ENCODE measurements around the gene NOXA1.
"Not testable (repeated sequence)": the region's sequence is repeated elsewhere in the genome, so short reads cannot be mapped to it uniquely, and the experiment has no call there.

Gene NOXA1

GRCh38 chr9:137464291-137464999, 41.3 kb downstream of the NOXA1 start:
- Histone ChIP-seq H3K4me1 (ENCODE audit: insufficient read depth, insufficient read length) (peaks cover 8% of the 10 kb centered on the region), H3K9me3 (ENCODE audit: insufficient read depth, low read length) (no peaks in the 10 kb centered on the region), H3K4me3 (ENCODE audit: insufficient read length, low read depth) (no peak overlapping the region), H3K9ac (ENCODE audit: insufficient read length, low read depth) (no peak overlapping the region), H3K27me3 (ENCODE audit: insufficient read depth, insufficient read length) (peaks cover 20% of the 10 kb centered on the region), H3K36me3 (ENCODE audit: insufficient read depth, insufficient read length, low read length) (no peaks in the 10 kb centered on the region)
- TF ChIP-seq SUZ12 (IDR thresholded peaks at IDR 0.05; ENCODE audit: extremely low read depth, insufficient read depth, insufficient read length) (no peak), ZNF274 (IDR thresholded peaks at IDR 0.05; ENCODE audit: low read depth, low read length) (no peak), YY1 (IDR thresholded peaks at IDR 0.05; ENCODE audit: insufficient read depth, insufficient read length) (no peak)
- DNase-seq (ENCODE audit: low read depth, low spot score): no peak

- DNase-seq (ENCODE audit: low read depth, low spot score): no peak
- Histone ChIP-seq H3K36me3 (ENCODE audit: insufficient read depth, insufficient read length, low read length) (no peaks in the 10 kb centered on the region), H3K9me3 (ENCODE audit: insufficient read depth, low read length) (no peaks in the 10 kb centered on the region), H3K4me3 (ENCODE audit: insufficient read length, low read depth) (no peak overlapping the region), H3K9ac (ENCODE audit: insufficient read length, low read depth) (no peak overlapping the region), H3K27me3 (ENCODE audit: insufficient read depth, insufficient read length) (peaks cover 20% of the 10 kb centered on the region), H3K4me1 (ENCODE audit: insufficient read depth, insufficient read length) (peaks cover 4% of the 10 kb centered on the region)
- no peak for TF ChIP-seq ZNF274 (IDR thresholded peaks at IDR 0.05; ENCODE audit: low read depth, low read length)
- no peak for TF ChIP-seq SUZ12 (IDR thresholded peaks at IDR 0.05; ENCODE audit: extremely low read depth, insufficient read depth, insufficient read length)
- TF ChIP-seq YY1 (IDR thresholded peaks at IDR 0.05; ENCODE audit: insufficient read depth, insufficient read length): no peak
Measured at GRCh38 chr9:137465000-137465719, 42.0 kb downstream of the NOXA1 start.

GRCh38 chr9:137465720-137466388, 42.7 kb downstream of the NOXA1 start:
- H3K9ac ChIP-seq (ENCODE audit: insufficient read length, low read depth): no peak overlapping the region
- peaks cover 4% of the 10 kb centered on the region for H3K4me1 ChIP-seq (ENCODE audit: insufficient read depth, insufficient read length)
- no peak for DNase-seq (ENCODE audit: low read depth, low spot score)

GRCh38 chr9:137466389-137467085, 43.3 kb downstream of the NOXA1 start:
- not testable (repeated sequence) for H3K4me1 ChIP-seq (ENCODE audit: insufficient read depth, insufficient read length); H3K9ac ChIP-seq (ENCODE audit: insufficient read length, low read depth); DNase-seq (ENCODE audit: low read depth, low spot score); H3K9me3 ChIP-seq (ENCODE audit: insufficient read depth, low read length); H3K4me3 ChIP-seq (ENCODE audit: insufficient read length, low read depth); H3K36me3 ChIP-seq (ENCODE audit: insufficient read depth, insufficient read length, low read length)
- H3K27me3 ChIP-seq (ENCODE audit: insufficient read depth, insufficient read length): peaks cover 15% of the 10 kb centered on the region

More at GRCh38 chr9:137465720-137466388, 42.7 kb downstream of the NOXA1 start:
- Histone ChIP-seq H3K27me3 (ENCODE audit: insufficient read depth, insufficient read length) (peaks cover 15% of the 10 kb centered on the region), H3K36me3 (ENCODE audit: insufficient read depth, insufficient read length, low read length) (no peaks in the 10 kb centered on the region), H3K9me3 (ENCODE audit: insufficient read depth, low read length) (no peaks in the 10 kb centered on the region), H3K4me3 (ENCODE audit: insufficient read length, low read depth) (no peak overlapping the region)
- TF ChIP-seq ZNF274 (IDR thresholded peaks at IDR 0.05; ENCODE audit: low read depth, low read length) (no peak), SUZ12 (IDR thresholded peaks at IDR 0.05; ENCODE audit: extremely low read depth, insufficient read depth, insufficient read length) (no peak), YY1 (IDR thresholded peaks at IDR 0.05; ENCODE audit: insufficient read depth, insufficient read length) (no peak)

- DNase-seq (ENCODE audit: low read depth, low spot score): no peak
- Histone ChIP-seq H3K9me3 (ENCODE audit: insufficient read depth, low read length) (no peaks in the 10 kb centered on the region), H3K4me3 (ENCODE audit: insufficient read length, low read depth) (no peak overlapping the region), H3K27me3 (ENCODE audit: insufficient read depth, insufficient read length) (peaks cover 11% of the 10 kb centered on the region), H3K36me3 (ENCODE audit: insufficient read depth, insufficient read length, low read length) (no peaks in the 10 kb centered on the region), H3K4me1 (ENCODE audit: insufficient read depth, insufficient read length) (peaks cover 2% of the 10 kb centered on the region), H3K9ac (ENCODE audit: insufficient read length, low read depth) (no peak overlapping the region)
- no peak for TF ChIP-seq SUZ12 (IDR thresholded peaks at IDR 0.05; ENCODE audit: extremely low read depth, insufficient read depth, insufficient read length)
- TF ChIP-seq YY1 (IDR thresholded peaks at IDR 0.05; ENCODE audit: insufficient read depth, insufficient read length): no peak
- no peak for TF ChIP-seq ZNF274 (IDR thresholded peaks at IDR 0.05; ENCODE audit: low read depth, low read length)
Measured at GRCh38 chr9:137467161-137467581, 44.0 kb downstream of the NOXA1 start.

- H3K27me3 ChIP-seq (ENCODE audit: insufficient read depth, insufficient read length): peaks cover 4% of the 10 kb centered on the region
- no peak for TF ChIP-seq YY1 (IDR thresholded peaks at IDR 0.05; ENCODE audit: insufficient read depth, insufficient read length)
- TF ChIP-seq ZNF274 (IDR thresholded peaks at IDR 0.05; ENCODE audit: low read depth, low read length): no peak
- TF ChIP-seq SUZ12 (IDR thresholded peaks at IDR 0.05; ENCODE audit: extremely low read depth, insufficient read depth, insufficient read length): no peak
- no peak for DNase-seq (ENCODE audit: low read depth, low spot score)
Measured at GRCh38 chr9:137467896-137468295, 44.7 kb downstream of the NOXA1 start.

More at GRCh38 chr9:137467896-137468295, 44.7 kb downstream of the NOXA1 start:
- no peak overlapping the region for H3K4me3 ChIP-seq (ENCODE audit: insufficient read length, low read depth)
- H3K36me3 ChIP-seq (ENCODE audit: insufficient read depth, insufficient read length, low read length): no peaks in the 10 kb centered on the region
- H3K9me3 ChIP-seq (ENCODE audit: insufficient read depth, low read length): peaks cover 2% of the 10 kb centered on the region; the same call in 1 of the 2 replicates
- H3K4me1 ChIP-seq (ENCODE audit: insufficient read depth, insufficient read length): peaks cover 2% of the 10 kb centered on the region
- H3K9ac ChIP-seq (ENCODE audit: insufficient read length, low read depth): no peak overlapping the region

All from NT2/D1 (cell line).